ENCODE measurements around the gene ATXN7. TPM values are rescaled to one million over a fixed set of nuclear protein-coding genes. Genes with fewer than 3 reads are reported as not detected.

The ATXN7 gene
- total RNA-seq, 1 donor from 2014 or later, result 46.7 TPM

DNA sequence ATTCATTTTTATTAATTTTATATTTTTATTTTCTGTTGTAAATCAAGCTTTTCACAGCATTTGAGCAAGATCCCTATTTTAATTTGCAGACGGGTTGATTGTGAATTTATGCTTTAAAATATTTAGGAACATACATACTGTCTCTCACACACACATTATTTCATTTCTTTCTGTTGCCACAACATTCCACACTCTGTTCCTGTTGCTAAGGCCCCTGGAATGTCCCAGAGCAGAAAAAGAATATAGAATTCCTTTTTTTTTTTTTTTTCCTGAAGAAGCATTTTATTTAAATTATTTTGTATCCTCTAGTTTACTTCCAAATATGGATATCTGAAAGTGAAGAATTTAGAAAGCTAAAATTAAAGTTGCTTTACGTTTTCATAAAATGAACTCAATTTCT lies 85.3 kb downstream of the ATXN7 start:
- H3K27ac Mint-ChIP-seq, result no peak overlapping the region
- POLR2A ChIA-PET, result no interaction called here
- H3K4me3 Mint-ChIP-seq, result no peak overlapping the region
- ATAC-seq (ENCODE audit: low read depth), result no peak
- TF ChIP-seq, protein P1, sequence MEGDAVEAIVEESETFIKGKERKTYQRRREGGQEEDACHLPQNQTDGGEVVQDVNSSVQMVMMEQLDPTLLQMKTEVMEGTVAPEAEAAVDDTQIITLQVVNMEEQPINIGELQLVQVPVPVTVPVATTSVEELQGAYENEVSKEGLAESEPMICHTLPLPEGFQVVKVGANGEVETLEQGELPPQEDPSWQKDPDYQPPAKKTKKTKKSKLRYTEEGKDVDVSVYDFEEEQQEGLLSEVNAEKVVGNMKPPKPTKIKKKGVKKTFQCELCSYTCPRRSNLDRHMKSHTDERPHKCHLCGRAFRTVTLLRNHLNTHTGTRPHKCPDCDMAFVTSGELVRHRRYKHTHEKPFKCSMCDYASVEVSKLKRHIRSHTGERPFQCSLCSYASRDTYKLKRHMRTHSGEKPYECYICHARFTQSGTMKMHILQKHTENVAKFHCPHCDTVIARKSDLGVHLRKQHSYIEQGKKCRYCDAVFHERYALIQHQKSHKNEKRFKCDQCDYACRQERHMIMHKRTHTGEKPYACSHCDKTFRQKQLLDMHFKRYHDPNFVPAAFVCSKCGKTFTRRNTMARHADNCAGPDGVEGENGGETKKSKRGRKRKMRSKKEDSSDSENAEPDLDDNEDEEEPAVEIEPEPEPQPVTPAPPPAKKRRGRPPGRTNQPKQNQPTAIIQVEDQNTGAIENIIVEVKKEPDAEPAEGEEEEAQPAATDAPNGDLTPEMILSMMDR (IDR thresholded peaks at IDR 0.05), result no peak
- intact Hi-C loops (cut with micrococcal nuclease), result no loop called here
- peaks cover 34% of the 10 kb centered on the region for H3K36me3 Mint-ChIP-seq (ENCODE audit: low read depth)
- H3K27me3 Mint-ChIP-seq, result no peaks in the 10 kb centered on the region
- no peak for DNase-seq
- no peaks in the 10 kb centered on the region for H3K9me3 Mint-ChIP-seq
- peaks cover 35% of the 10 kb centered on the region for H3K4me1 Mint-ChIP-seq
- CTCF ChIA-PET, result no interaction called here

DNA sequence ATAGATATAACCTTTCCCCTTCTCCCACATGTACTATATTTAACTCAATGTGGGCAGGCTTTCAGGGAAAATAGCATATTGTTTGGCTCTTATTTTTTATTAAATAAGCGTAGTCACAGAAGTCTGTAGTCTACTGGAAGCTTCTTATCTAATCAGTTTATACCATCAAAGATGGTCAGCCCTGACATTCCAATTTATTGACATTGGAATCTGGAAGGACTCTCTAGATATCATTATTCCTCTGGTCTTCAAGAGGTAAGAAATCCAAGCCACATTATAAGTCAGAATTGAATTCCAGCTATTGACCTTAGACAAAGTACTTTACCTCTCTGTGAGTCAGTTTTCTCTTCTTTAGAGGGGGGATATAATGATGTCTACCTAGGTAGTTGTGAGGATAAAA lies 87.0 kb downstream of the ATXN7 start:
- TF ChIP-seq, protein P1 (IDR thresholded peaks at IDR 0.05), result no peak
- no peak for ATAC-seq (ENCODE audit: low read depth)
- Mint-ChIP-seq H3K27me3 (no peaks in the 10 kb centered on the region), H3K4me3 (no peak overlapping the region), H3K36me3 (ENCODE audit: low read depth) (peaks cover 36% of the 10 kb centered on the region), H3K4me1 (peaks cover 38% of the 10 kb centered on the region), H3K9me3 (no peaks in the 10 kb centered on the region), H3K27ac (no peak overlapping the region)
- DNase-seq, result no peak
- CTCF ChIA-PET, result interaction anchor here (1.8 kb wide), 1 partner anchor 11 kb away, joined by 8 read pairs; no protein-coding TSS in a partner anchor
- intact Hi-C loops (cut with micrococcal nuclease), result no loop called here
- POLR2A ChIA-PET, result no interaction called here

DNA sequence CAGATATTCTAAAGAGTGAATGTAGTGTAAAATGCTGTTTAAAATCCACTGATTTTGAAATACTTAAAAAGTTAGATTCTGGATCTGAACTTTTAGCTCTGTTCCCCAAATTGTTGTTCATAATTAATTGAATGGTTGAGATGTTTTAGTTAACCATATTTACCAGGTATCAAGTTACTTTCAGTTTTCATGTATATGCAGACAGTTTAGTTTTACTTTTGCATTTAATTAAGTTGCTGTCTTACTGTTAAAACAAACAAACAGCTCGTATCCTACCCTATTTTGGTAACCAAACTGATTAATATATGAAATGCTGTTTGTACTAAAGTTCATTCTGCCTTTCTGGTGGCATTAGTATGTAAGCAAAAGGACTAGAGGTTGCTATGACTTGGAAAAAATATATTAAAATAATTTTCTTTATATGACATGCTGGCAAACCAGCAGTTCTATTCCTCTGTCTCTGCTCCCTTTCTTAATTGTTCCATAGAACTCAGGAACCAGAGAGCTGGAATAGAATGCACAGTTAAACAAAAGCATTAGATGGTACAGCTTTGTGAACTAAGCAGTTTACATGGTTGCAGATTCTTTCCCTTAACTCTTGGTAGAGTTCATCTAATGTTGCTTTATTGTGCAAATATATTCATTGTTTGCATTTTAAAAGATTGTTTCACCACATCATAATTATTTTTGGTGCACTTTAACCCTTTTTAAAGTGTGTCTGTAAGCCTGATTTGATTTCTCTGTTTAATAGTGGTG lies 88.0 kb downstream of the ATXN7 start:
- peaks cover 38% of the 10 kb centered on the region for H3K36me3 Mint-ChIP-seq (ENCODE audit: low read depth)
- H3K4me3 Mint-ChIP-seq, result no peak overlapping the region
- ATAC-seq (ENCODE audit: low read depth), result no peak
- H3K27me3 Mint-ChIP-seq, result no peaks in the 10 kb centered on the region
- ChIA-PET POLR2A (no interaction called here), CTCF (interaction anchor here (1.8 kb wide), 1 partner anchor 10 kb away, joined by 8 read pairs; no protein-coding TSS in a partner anchor)
- no peak overlapping the region for H3K27ac Mint-ChIP-seq
- H3K9me3 Mint-ChIP-seq, result no peaks in the 10 kb centered on the region
- H3K4me1 Mint-ChIP-seq, result peaks cover 38% of the 10 kb centered on the region
- TF ChIP-seq, protein P1 (IDR thresholded peaks at IDR 0.05), result no peak
- intact Hi-C loops (cut with micrococcal nuclease), result no loop called here
- DNase-seq, result no peak

DNA sequence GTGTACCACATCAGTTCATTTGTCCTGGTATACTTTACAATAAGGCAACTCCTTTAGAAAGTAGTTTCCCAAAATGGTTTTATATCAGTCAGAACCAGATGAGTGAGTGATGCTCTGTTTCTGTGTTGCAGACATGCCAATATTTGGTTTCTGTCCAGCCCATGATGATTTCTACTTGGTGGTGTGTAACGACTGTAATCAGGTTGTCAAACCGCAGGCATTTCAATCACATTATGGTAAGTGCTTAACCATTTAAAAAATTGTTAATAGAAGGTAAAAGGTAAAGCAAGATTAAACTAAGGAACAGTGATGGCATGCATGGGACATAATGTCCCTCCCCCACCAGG lies 88.6 kb downstream of the ATXN7 start:
- intact Hi-C loops (cut with micrococcal nuclease), result no loop called here
- POLR2A ChIA-PET, result no interaction called here
- no peak for ATAC-seq (ENCODE audit: low read depth)

DNA sequence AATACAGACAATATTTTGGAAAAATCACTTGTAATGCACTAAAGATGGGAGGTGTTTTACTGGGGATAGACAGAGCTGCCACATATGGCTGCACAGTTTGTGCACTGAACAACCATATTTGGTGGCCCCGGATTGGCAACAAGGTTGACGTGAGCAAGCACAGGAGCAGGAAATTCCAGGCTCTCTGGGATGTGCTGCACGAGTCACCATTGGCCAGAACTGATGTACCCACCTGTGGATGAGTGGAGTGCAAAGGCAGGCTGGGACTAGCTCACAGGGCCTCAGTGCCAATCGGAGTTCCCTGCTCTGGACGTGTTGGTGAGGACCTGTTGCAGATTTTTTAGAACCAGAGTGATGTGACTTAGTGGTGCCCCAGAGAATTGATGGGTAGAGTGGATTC lies 90.5 kb downstream of the ATXN7 start:
- intact Hi-C loops (cut with micrococcal nuclease), result no loop called here
- TF ChIP-seq, protein P1 (IDR thresholded peaks at IDR 0.05), result no peak
- POLR2A ChIA-PET, result interaction anchor here (0.7 kb wide), 1 partner anchor 9 kb away, joined by 3 read pairs; no protein-coding TSS in a partner anchor
- no peak for ATAC-seq (ENCODE audit: low read depth)
- Mint-ChIP-seq H3K4me3 (no peak overlapping the region), H3K4me1 (peaks cover 51% of the 10 kb centered on the region), H3K27me3 (no peaks in the 10 kb centered on the region), H3K27ac (no peak overlapping the region), H3K36me3 (ENCODE audit: low read depth) (peaks cover 33% of the 10 kb centered on the region), H3K9me3 (no peaks in the 10 kb centered on the region)
- no peak for DNase-seq
- CTCF ChIA-PET, result no interaction called here

More for the DNA sequence above, 88.6 kb downstream of the ATXN7 start:
- Mint-ChIP-seq H3K4me3 (no peak overlapping the region), H3K9me3 (no peaks in the 10 kb centered on the region), H3K27ac (no peak overlapping the region), H3K27me3 (no peaks in the 10 kb centered on the region), H3K36me3 (ENCODE audit: low read depth) (peaks cover 40% of the 10 kb centered on the region), H3K4me1 (peaks cover 44% of the 10 kb centered on the region)
- no peak for DNase-seq
- TF ChIP-seq, protein P1 (IDR thresholded peaks at IDR 0.05), result no peak
- CTCF ChIA-PET, result interaction anchor here (1.8 kb wide), 1 partner anchor 10 kb away, joined by 8 read pairs; no protein-coding TSS in a partner anchor
